Mammary epithelial cell (primary cell): ENCODE results near the gene SCUBE1.

Source experiments
- CTCF ChIP-seq, 2 donors: IDR thresholded peaks in 1 of 2; conservative IDR thresholded peaks in 1 of 2; 2 replicates each; pipeline ENCODE4 v1.5.1; 2011 to 2012; ENCODE audit warnings: inconsistent platforms in 2 of 2, low read length in 2 of 2, mild to moderate bottlenecking in 2 of 2, control low read depth in 1 of 2, low read depth in 1 of 2; ENCODE audit not compliant: insufficient read depth in 1 of 2; ENCODE audit errors: extremely low read depth in 1 of 2
- EZH2 ChIP-seq: IDR thresholded peaks from 2 replicates; pipeline ENCODE4 v1.6.1; 2012; ENCODE audit warnings: low read length, inconsistent platforms, borderline replicate concordance

GRCh38 chr22:43158778-43159483, 184.2 kb downstream of the SCUBE1 start:
- TF ChIP-seq CTCF (conservative IDR thresholded peaks at IDR 0.05 in 1 of 2, IDR thresholded peaks at IDR 0.05 in 1 of 2; ENCODE audit: extremely low read depth in 1 of 2, insufficient read depth in 1 of 2, low read depth in 1 of 2, low read length in 2 of 2): no peak
- no peak for TF ChIP-seq EZH2
